Cardiac septum (tissue), 1 donor: ENCODE measurements around the gene CALHM5. TPM values are rescaled to one million over a fixed set of nuclear protein-coding genes. Genes with fewer than 3 reads are reported as not detected.

ENCODE experiments used
- DNase-seq: peaks from one replicate; pipeline ENCODE4 v3.0.0-alpha.2; 2020; ENCODE audit warnings: low spot score
- intact Hi-C: fragments of 100-400 bp; cut with DNase I; formaldehyde crosslinking; loops from one replicate; pipeline ENCODE4 v1.14.0; 2022
- total RNA-seq: library from RNA; stranded (reverse); fragmentation: NEBNext Ultra II Directional; extraction: Animal tissue kit (Norgen Biotek cat#: 25700); gene quantifications from one replicate; pipeline ENCODE4 v1.2.1, GENCODE V29; 2021
- donor health status: DM: no; HTN: no; CAD: no.

CALHM5 gene
- total RNA-seq, 1 donor from 2014 or later = 1.7 TPM

GRCh38 chr6:116497113-116497676, 14.2 kb upstream of the CALHM5 start:
- intact Hi-C loops = no loop called here
- no peak for DNase-seq

- no peak for DNase-seq
- intact Hi-C loops = no loop called here
These were observed 10.4 kb upstream of the CALHM5 start for GRCh38 chr6:116500969-116501433.

GRCh38 chr6:116507324-116507723, 4.1 kb upstream of the CALHM5 start:
- no peak for DNase-seq
- intact Hi-C loops = no loop called here

GRCh38 chr6:116508527-116508926, 2.9 kb upstream of the CALHM5 start:
- no peak for DNase-seq
- intact Hi-C loops = no loop called here

GRCh38 chr6:116512111-116512559, 696 bp downstream of the CALHM5 start:
- DNase-seq = no peak
- intact Hi-C loops = no loop called here

- no peak for DNase-seq
- intact Hi-C loops = no loop called here
These were observed 1.3 kb downstream of the CALHM5 start for GRCh38 chr6:116512734-116513133.

GRCh38 chr6:116513224-116513875, 1.9 kb downstream of the CALHM5 start:
- DNase-seq = no peak
- intact Hi-C loops = no loop called here

- DNase-seq = no peak
- intact Hi-C loops = no loop called here
These were observed 2.7 kb downstream of the CALHM5 start for GRCh38 chr6:116514111-116514510.

- intact Hi-C loops = no loop called here
- DNase-seq = no peak
These were observed 3.7 kb downstream of the CALHM5 start for GRCh38 chr6:116515141-116515540.

GRCh38 chr6:116518621-116519368, 7.4 kb downstream of the CALHM5 start:
- DNase-seq = no peak
- intact Hi-C loops = no loop called here

- intact Hi-C loops = no loop called here
- no peak for DNase-seq
These were observed 11.5 kb downstream of the CALHM5 start for GRCh38 chr6:116522896-116523295.

GRCh38 chr6:116524236-116524635, 12.8 kb downstream of the CALHM5 start:
- DNase-seq = no peak
- intact Hi-C loops = no loop called here

GRCh38 chr6:116528133-116528532, 16.7 kb downstream of the CALHM5 start:
- intact Hi-C loops = no loop called here
- DNase-seq = no peak

GRCh38 chr6:116528780-116529179, 17.3 kb downstream of the CALHM5 start:
- intact Hi-C loops = no loop called here
- DNase-seq = no peak

- intact Hi-C loops = loop anchor here (10.0 kb wide), 2 partner anchors 85 to 315 kb away; no protein-coding TSS in a partner anchor
- DNase-seq = no peak
These were observed 18.2 kb downstream of the CALHM5 start for GRCh38 chr6:116529466-116530290.

- no peak for DNase-seq
- intact Hi-C loops = loop anchor here (10.0 kb wide), 2 partner anchors 86 to 316 kb away; no protein-coding TSS in a partner anchor
These were observed 19.0 kb downstream of the CALHM5 start for GRCh38 chr6:116530436-116530835.

GRCh38 chr6:116531675-116532570, 20.5 kb downstream of the CALHM5 start:
- intact Hi-C loops = loop anchor here (2.0 to 10.0 kb wide), 3 partner anchors 87 to 317 kb away; no protein-coding TSS in a partner anchor
- DNase-seq = no peak

- intact Hi-C loops = loop anchor here (2.0 to 10.0 kb wide), 3 partner anchors 89 to 319 kb away; no protein-coding TSS in a partner anchor
- DNase-seq = no peak
These were observed 22.0 kb downstream of the CALHM5 start for GRCh38 chr6:116533233-116533957.
